IMR-90 (cell line): Measurements from ENCODE around the gene MARS1. TPM values are rescaled to one million over a fixed set of nuclear protein-coding genes. Genes with fewer than 3 reads are reported as not detected.

Experiments
- ATAC-seq: fragments of 200-7000 bp; cut with Tn5 transposase; 2 replicates; pipeline ENCODE4 v1.9.1; 2020; ENCODE audit warnings: low read depth, mild to moderate bottlenecking, moderate library complexity
- BruUV-seq: library from RNA; stranded (reverse); fragments of 400-500 nt; replicated peaks from 2 replicates; lab custom pipeline; 2021; lab: Mats Ljungman, UMichigan
- CTCF ChIA-PET: fragments of 300-600 bp; formaldehyde crosslinking; extraction: SDS; loops from one replicate; lab custom pipeline; 2021; ENCODE audit warnings: antibody characterized with exemption; lab: Yijun Ruan, JAX
- POLR2A ChIA-PET: fragments of 300-600 bp; sonication (Branson Sonifier 250); formaldehyde crosslinking; loops from one replicate; lab custom pipeline; 2022; ENCODE audit warnings: antibody characterized with exemption; ENCODE audit not compliant: unreplicated experiment; lab: Charles Lee
- DNase-seq: peaks from one replicate; pipeline ENCODE4 v3.0.0; 2013
- H2AFZ ChIP-seq: replicated peaks from 2 replicates; pipeline ENCODE3; 2013; ENCODE audit warnings: low read length, mild to moderate bottlenecking; ENCODE audit not compliant: poor library complexity
- H2AK5ac ChIP-seq: 2 replicates; pipeline ENCODE4 v1.6.1; 2013; ENCODE audit warnings: low read depth, low read length, inconsistent platforms
- H2AK9ac ChIP-seq: replicated peaks from 2 replicates; pipeline ENCODE3; 2013; ENCODE audit warnings: mild to moderate bottlenecking, low read depth, low read length, moderate library complexity; ENCODE audit not compliant: poor library complexity
- H2BK120ac ChIP-seq: 2 replicates; pipeline ENCODE4 v1.6.1; 2013; ENCODE audit warnings: low read depth, low read length, inconsistent platforms
- H2BK15ac ChIP-seq: 3 replicates; pipeline ENCODE4 v1.6.1; 2013; ENCODE audit warnings: low read depth, low read length, inconsistent platforms
- H2BK20ac ChIP-seq: 2 replicates; pipeline ENCODE4 v1.6.1; 2013; ENCODE audit warnings: low read depth, mild to moderate bottlenecking, inconsistent platforms, low read length, moderate library complexity
- H2BK5ac ChIP-seq: 2 replicates; pipeline ENCODE4 v1.6.1; 2013; ENCODE audit warnings: mild to moderate bottlenecking, low read depth, low read length, inconsistent platforms; ENCODE audit not compliant: poor library complexity, severe bottlenecking
- H3K14ac ChIP-seq: replicated peaks from 2 replicates; pipeline ENCODE4 v1.6.1; 2013; ENCODE audit warnings: low read depth, low read length, inconsistent platforms
- H3K18ac ChIP-seq: 2 replicates; pipeline ENCODE4 v1.6.1; 2013; ENCODE audit warnings: low read depth, low read length, control low read depth
- H3K23ac ChIP-seq: 2 replicates; pipeline ENCODE4 v1.6.1; 2013; ENCODE audit warnings: low read depth, low read length, inconsistent platforms
- H3K27ac ChIP-seq: 2 replicates; pipeline ENCODE4 v1.5.1; 2013; ENCODE audit warnings: mild to moderate bottlenecking, control low read depth, low read length; ENCODE audit not compliant: insufficient read depth
- H3K27me3 ChIP-seq: 2 replicates; pipeline ENCODE4 v1.6.1; 2013; ENCODE audit warnings: low read length; ENCODE audit not compliant: control insufficient read depth, insufficient read depth
- H3K36me3 ChIP-seq: 2 replicates; pipeline ENCODE4 v1.6.1; 2013; ENCODE audit warnings: low read length, mixed read lengths; ENCODE audit not compliant: control insufficient read depth, insufficient read depth
- H3K4ac ChIP-seq: 2 replicates; pipeline ENCODE4 v1.6.1; 2013; ENCODE audit warnings: low read depth, low read length, inconsistent platforms
- H3K4me1 ChIP-seq: 2 replicates; pipeline ENCODE4 v1.6.1; 2013; ENCODE audit warnings: low read length, mixed read lengths; ENCODE audit not compliant: control insufficient read depth, insufficient read depth
- H3K4me2 ChIP-seq: 2 replicates; pipeline ENCODE4 v1.6.1; 2013; ENCODE audit warnings: low read depth, mild to moderate bottlenecking, control low read depth, low read length, moderate library complexity
- H3K4me3 ChIP-seq: 2 replicates; pipeline ENCODE4 v1.5.1; 2013; ENCODE audit warnings: low read depth, mild to moderate bottlenecking, control low read depth, low read length, moderate library complexity; ENCODE audit not compliant: insufficient read depth
- H3K56ac ChIP-seq: 2 replicates; pipeline ENCODE4 v1.6.1; 2013; ENCODE audit warnings: low read length, inconsistent platforms; ENCODE audit not compliant: insufficient read depth; ENCODE audit errors: extremely low read depth
- H3K79me1 ChIP-seq, 2 experiments: 2 replicates each; pipeline ENCODE4 v1.6.1; 2013; ENCODE audit warnings: low read length in 2 of 2, inconsistent platforms in 1 of 2, low read depth in 1 of 2
- H3K9ac ChIP-seq: 2 replicates; pipeline ENCODE4 v1.6.1; 2013; ENCODE audit warnings: low read depth, low read length, control low read depth
- H3K9me1 ChIP-seq: 2 replicates; pipeline ENCODE4 v1.6.1; 2013; ENCODE audit warnings: low read length, inconsistent platforms; ENCODE audit not compliant: insufficient read depth
- H3K9me3 ChIP-seq: 2 replicates; pipeline ENCODE4 v1.6.1; 2013; ENCODE audit warnings: low read length; ENCODE audit not compliant: control insufficient read depth, insufficient read depth
- H4K20me1 ChIP-seq: 2 replicates; pipeline ENCODE4 v1.6.1; 2013; ENCODE audit warnings: low read length, inconsistent platforms; ENCODE audit not compliant: insufficient read depth
- H4K5ac ChIP-seq: 2 replicates; pipeline ENCODE4 v1.6.1; 2013; ENCODE audit warnings: mild to moderate bottlenecking, low read depth, low read length, control low read depth
- H4K8ac ChIP-seq, 2 experiments: 2 replicates each; pipeline ENCODE4 v1.6.1; 2013; ENCODE audit warnings: low read depth in 2 of 2, low read length in 2 of 2, control low read depth in 1 of 2, inconsistent platforms in 1 of 2
- H4K91ac ChIP-seq: 2 replicates; pipeline ENCODE4 v1.6.1; 2013; ENCODE audit warnings: low read depth, low read length, inconsistent platforms; ENCODE audit not compliant: insufficient read depth
- BHLHE40 ChIP-seq: fragments of 150-350 bp; IDR thresholded peaks from 2 replicates; pipeline ENCODE4 v1.6.1; 2016; ENCODE audit warnings: mild to moderate bottlenecking, low read depth, low read length
- CEBPB ChIP-seq: IDR thresholded peaks from 2 replicates; pipeline ENCODE4 v1.6.1; 2012; ENCODE audit warnings: low read depth, low read length, improper control_type of control experiment
- CHD1 ChIP-seq: IDR thresholded peaks from 2 replicates; pipeline ENCODE4 v1.6.1; 2012; ENCODE audit warnings: low read depth, low read length, improper control_type of control experiment
- CTCF ChIP-seq: conservative IDR thresholded peaks from 2 replicates; pipeline ENCODE4 v1.5.1; 2012; ENCODE audit warnings: mild to moderate bottlenecking, low read depth, low read length, improper control_type of control experiment
- ELK1 ChIP-seq: fragments of 150-350 bp; IDR thresholded peaks from 2 replicates; pipeline ENCODE4 v1.6.1; 2016; ENCODE audit warnings: low read depth, mild to moderate bottlenecking, low read length, moderate library complexity, borderline replicate concordance
- FOS ChIP-seq: fragments of 150-350 bp; IDR thresholded peaks from 2 replicates; pipeline ENCODE4 v1.6.1; 2016; ENCODE audit warnings: low read depth, low read length
- MAFK ChIP-seq: IDR thresholded peaks from 2 replicates; pipeline ENCODE4 v1.6.1; 2012; ENCODE audit warnings: low read depth, low read length, improper control_type of control experiment
- MXI1 ChIP-seq: IDR thresholded peaks from 2 replicates; pipeline ENCODE4 v1.6.1; 2012; ENCODE audit warnings: low read depth, mild to moderate bottlenecking, low read length, moderate library complexity, borderline replicate concordance
- POLR2A ChIP-seq: IDR thresholded peaks from 2 replicates; pipeline ENCODE4 v1.6.1; 2012; ENCODE audit warnings: mild to moderate bottlenecking, low read depth, low read length
- RAD21 ChIP-seq: IDR thresholded peaks from 2 replicates; pipeline ENCODE4 v1.6.1; 2012; ENCODE audit warnings: low read length, improper control_type of control experiment
- RCOR1 ChIP-seq: IDR thresholded peaks from 2 replicates; pipeline ENCODE4 v1.6.1; 2012; ENCODE audit warnings: mild to moderate bottlenecking, low read length, improper control_type of control experiment; ENCODE audit not compliant: insufficient replicate concordance
- RFX5 ChIP-seq: IDR thresholded peaks from 2 replicates; pipeline ENCODE4 v1.8.0; 2012; ENCODE audit warnings: low read depth, mild to moderate bottlenecking, low read length, moderate library complexity
- SMC3 ChIP-seq: fragments of 150-350 bp; IDR thresholded peaks from 2 replicates; pipeline ENCODE4 v1.6.1; 2016; ENCODE audit warnings: low read depth, mild to moderate bottlenecking, antibody characterized with exemption, low read length, moderate library complexity
- USF2 ChIP-seq: fragments of 150-350 bp; IDR thresholded peaks from 2 replicates; pipeline ENCODE4 v1.6.1; 2017; ENCODE audit warnings: mild to moderate bottlenecking, antibody characterized with exemption, low read length, low read depth
- WGBS, 2 experiments: methylation state at CpG; one replicate each; pipeline versions ENCODE4 v1.1.5 to v1.1.7; 2013; ENCODE audit warnings: missing lambda C conversion rate in 2 of 2; ENCODE audit not compliant: insufficient read length in 1 of 2; ENCODE audit errors: extremely low coverage in 2 of 2; 5-methylcytosine and 5-hydroxymethylcytosine counted together
- dilution Hi-C: fragments of 300-500 bp; cut with HindIII; formaldehyde crosslinking; loops from one replicate; pipeline ENCODE4 v1.14.3; 2018; ENCODE audit warnings: low sequenced_read_pairs; ENCODE audit not compliant: unreplicated experiment
- in situ Hi-C: fragments of 300-500 bp; cut with MboI; formaldehyde crosslinking; loops from 3 replicates; pipeline ENCODE4 v1.14.3; 2019; ENCODE audit warnings: low sequenced_read_pairs, inconsistent platforms, mixed read lengths
- intact Hi-C: fragments of 100-400 bp; cut with micrococcal nuclease; formaldehyde crosslinking; loops from 2 replicates; pipeline ENCODE4 v1.10.0; 2022
- polyA plus RNA-seq, 3 experiments: library from polyadenylated mRNA; depleted of rRNA; stranded (reverse); fragments of >200 nt; gene quantifications; 2 replicates each; pipeline ENCODE4 v1.2.3, GENCODE V29; 2012; ENCODE audit warnings: low replicate concordance in 1 of 3
- total RNA-seq: library from RNA; depleted of rRNA; stranded (reverse); fragments of >200 nt; gene quantifications from 2 replicates; pipeline ENCODE4 v1.2.3, GENCODE V29; 2012

Gene MARS1
- total and polyA plus RNA-seq, 2 of the 4 experiments (the other 2 are of a cell fraction), result 156 to 164 TPM

- H3K36me3 ChIP-seq, result peaks cover 76% of the 10 kb centered on the region
- TF ChIP-seq USF2 (no peak), CEBPB (no peak), CTCF (no peak), SMC3 (no peak), MXI1 (no peak), MAFK (no peak), BHLHE40 (no peak), ELK1 (no peak), POLR2A (no peak), FOS (no peak), RFX5 (no peak), CHD1 (no peak), RCOR1 (no peak), RAD21 (no peak)
- H3K56ac ChIP-seq, result no peak overlapping the region
- H2AK9ac ChIP-seq, result no peak overlapping the region
- no peak overlapping the region for H2BK15ac ChIP-seq
- no peak overlapping the region for H3K14ac ChIP-seq
- H3K4me3 ChIP-seq, result no peak overlapping the region
- no peak overlapping the region for H2BK120ac ChIP-seq
- ATAC-seq (no peak), DNase-seq (no peak)
- in situ Hi-C loops, result no loop called here
- H2AK5ac ChIP-seq, result no peak overlapping the region
- peaks cover 14 to 41% of the 10 kb centered on the region in 2 experiments for H3K79me1 ChIP-seq
- H3K9me3 ChIP-seq, result no peaks in the 10 kb centered on the region
- H3K27me3 ChIP-seq, result no peaks in the 10 kb centered on the region
- no peak overlapping the region for H3K4ac ChIP-seq
- H3K27ac ChIP-seq, result no peak overlapping the region
- H3K18ac ChIP-seq, result no peak overlapping the region
- intact Hi-C loops, result no loop called here
- H4K20me1 ChIP-seq, result peaks cover 4% of the 10 kb centered on the region
- H3K9ac ChIP-seq, result no peak overlapping the region
- no peak overlapping the region for H2BK5ac ChIP-seq
- H4K91ac ChIP-seq, result no peak overlapping the region
- H3K4me1 ChIP-seq, result no peaks in the 10 kb centered on the region
- no TSS peak for BruUV-seq
- H4K5ac ChIP-seq, result no peak overlapping the region
- ChIA-PET POLR2A (no interaction called here), CTCF (no interaction called here)
- H3K9me1 ChIP-seq, result peaks cover 6% of the 10 kb centered on the region; the same call in 1 of the 2 replicates
- WGBS, 2 experiments, result no CpG with 5 or more reads among the region's 1 CpG
- dilution Hi-C loops, result no loop called here
- no peak overlapping the region for H3K4me2 ChIP-seq
- no peak overlapping the region for H2BK20ac ChIP-seq
- no peak overlapping the region for H4K8ac ChIP-seq
- H2AFZ ChIP-seq, result no peak overlapping the region
- H3K23ac ChIP-seq, result no peak overlapping the region
These were observed 44.0 kb downstream of the MARS1 start for GRCh38 chr12:57531836-57532235.
